GM21360 (cell line): ENCODE results near the gene FOXL2NB.

ENCODE experiments used
- ATAC-seq: cut with Tn5 transposase; IDR thresholded peaks from one replicate; pipeline ENCODE4 v1.9.1; 2021; ENCODE audit warnings: mild to moderate bottlenecking, moderate library complexity; ENCODE audit not compliant: unreplicated experiment

The FOXL2NB gene

DNA sequence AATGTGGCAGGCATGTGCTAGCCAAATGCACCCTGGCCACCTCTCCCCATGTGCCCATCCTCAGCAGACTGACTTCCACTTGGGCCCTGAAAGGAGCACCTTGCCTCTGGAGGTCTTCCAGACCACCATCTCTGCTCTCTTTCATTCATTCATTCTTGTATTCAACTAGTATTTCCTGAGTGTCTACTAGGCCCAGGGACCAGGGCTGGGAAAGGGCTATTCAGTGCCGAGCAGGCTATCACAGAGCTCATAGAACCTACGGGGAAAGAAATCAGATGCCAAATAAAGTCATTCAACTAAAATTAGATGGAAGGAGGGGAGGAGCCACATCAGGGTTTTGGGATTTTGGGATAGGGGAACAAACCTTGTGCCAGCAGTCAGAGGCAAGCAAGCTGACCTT is 40.2 kb downstream of the FOXL2NB start:
- ATAC-seq = no peak

DNA sequence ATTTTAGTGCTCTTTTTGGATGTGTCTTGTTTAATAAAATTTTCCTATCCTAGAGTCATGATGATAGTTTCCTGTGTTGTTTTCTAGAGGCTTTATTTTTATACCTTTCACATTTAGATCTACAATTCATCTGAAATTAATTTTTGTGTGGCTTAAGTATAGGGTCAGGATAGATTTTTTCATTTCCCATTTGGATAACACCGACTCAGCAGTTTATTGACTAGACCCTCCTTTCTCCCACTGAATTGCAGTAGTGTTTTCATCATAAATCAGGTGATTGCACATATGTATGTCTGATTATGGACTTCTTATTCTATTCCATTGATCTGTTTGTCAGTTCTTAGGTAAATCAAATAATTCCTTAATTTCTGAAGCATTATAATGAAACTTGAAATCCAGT is 48.7 kb downstream of the FOXL2NB start:
- no peak for ATAC-seq
